GM18907 (cell line): ENCODE data around the gene B3GALNT1.

ENCODE experiments used
- ATAC-seq: cut with Tn5 transposase; IDR thresholded peaks from one replicate; pipeline ENCODE4 v1.9.1; 2021; ENCODE audit warnings: mild to moderate bottlenecking, moderate library complexity; ENCODE audit not compliant: unreplicated experiment

The B3GALNT1 gene

GRCh38 chr3:161104561-161105551 lies at the start of gene B3GALNT1:
TSS of gene B3GALNT1 (minus strand) at chr3:161105349. CDS start at chr3:161086754, 18,595 bp downstream.
- ATAC-seq = peak; percentile 85

- no peak for ATAC-seq
Measured at GRCh38 chr3:161153480-161153879, 48.3 kb upstream of the B3GALNT1 start.

GRCh38 chr3:161150001-161150525 lies 44.9 kb upstream of the B3GALNT1 start:
- no peak for ATAC-seq

GRCh38 chr3:161149529-161149928 lies 44.4 kb upstream of the B3GALNT1 start:
- no peak for ATAC-seq

GRCh38 chr3:161148832-161149475 lies 43.8 kb upstream of the B3GALNT1 start:
- no peak for ATAC-seq

- ATAC-seq = no peak
Measured at GRCh38 chr3:161142486-161142885, 37.3 kb upstream of the B3GALNT1 start.

- ATAC-seq = no peak
Measured at GRCh38 chr3:161139686-161140085, 34.5 kb upstream of the B3GALNT1 start.

GRCh38 chr3:161137260-161137659 lies 32.1 kb upstream of the B3GALNT1 start:
- no peak for ATAC-seq

GRCh38 chr3:161132391-161132790 lies 27.2 kb upstream of the B3GALNT1 start:
- no peak for ATAC-seq

GRCh38 chr3:161126495-161126894 lies 21.3 kb upstream of the B3GALNT1 start:
- ATAC-seq = no peak

- ATAC-seq = no peak
Measured at GRCh38 chr3:161117646-161118045, 12.5 kb upstream of the B3GALNT1 start.

GRCh38 chr3:161108840-161109239 lies 3.7 kb upstream of the B3GALNT1 start:
- ATAC-seq = no peak

GRCh38 chr3:161107311-161107710 lies 2.2 kb upstream of the B3GALNT1 start:
- no peak for ATAC-seq

GRCh38 chr3:161103776-161104385 lies 1.3 kb downstream of the B3GALNT1 start:
- ATAC-seq = no peak

- no peak for ATAC-seq
Measured at GRCh38 chr3:161101609-161102008, 3.5 kb downstream of the B3GALNT1 start.

- no peak for ATAC-seq
Measured at GRCh38 chr3:161100994-161101393, 4.2 kb downstream of the B3GALNT1 start.

- ATAC-seq = peak; percentile 49
Measured at GRCh38 chr3:161096771-161097367, 8.3 kb downstream of the B3GALNT1 start.

- no peak for ATAC-seq
Measured at GRCh38 chr3:161093895-161094294, 11.3 kb downstream of the B3GALNT1 start.

- no peak for ATAC-seq
Measured at GRCh38 chr3:161084277-161084676, 20.9 kb downstream of the B3GALNT1 start.

- no peak for ATAC-seq
Measured at GRCh38 chr3:161083131-161083530, 22.0 kb downstream of the B3GALNT1 start.

GRCh38 chr3:161082063-161082462 lies 23.1 kb downstream of the B3GALNT1 start:
- peak; percentile 35 for ATAC-seq
